ENCODE measurements around the gene MED8. TPM values are rescaled to one million over a fixed set of nuclear protein-coding genes. Genes with fewer than 3 reads are reported as not detected.
"Not testable (repeated sequence)": the region's sequence is repeated elsewhere in the genome, so short reads cannot be mapped to it uniquely, and the experiment has no call there.

Gene MED8
- total RNA-seq, 1 experiment from 2014 or later: 37.6 TPM

GRCh38 chr1:43382027-43382779 is 7.4 kb downstream of the MED8 start:
- H3K27me3 ChIP-seq (ENCODE audit: control insufficient read depth, insufficient read depth, low read length): no peaks in the 10 kb centered on the region
- H3K4me3 ChIP-seq (ENCODE audit: insufficient read depth, low read depth, low read length): no peak overlapping the region
- DNase-seq: no peak
- H3K36me3 ChIP-seq (replicated peaks; ENCODE audit: control insufficient read depth, insufficient read depth, low read length): peaks cover 33% of the 10 kb centered on the region

GRCh38 chr1:43381612-43382011 is 8.0 kb downstream of the MED8 start:
- Histone ChIP-seq H3K4me3 (ENCODE audit: insufficient read depth, low read depth, low read length) (no peak overlapping the region), H3K27me3 (ENCODE audit: control insufficient read depth, insufficient read depth, low read length) (no peaks in the 10 kb centered on the region), H3K36me3 (replicated peaks; ENCODE audit: control insufficient read depth, insufficient read depth, low read length) (peaks cover 29% of the 10 kb centered on the region)
- no peak for DNase-seq

GRCh38 chr1:43379476-43379875 is 10.1 kb downstream of the MED8 start:
- DNase-seq: no peak
- H3K27me3 ChIP-seq (ENCODE audit: control insufficient read depth, insufficient read depth, low read length): no peaks in the 10 kb centered on the region

GRCh38 chr1:43377831-43378230 is 11.8 kb downstream of the MED8 start:
- Histone ChIP-seq H3K27me3 (ENCODE audit: control insufficient read depth, insufficient read depth, low read length) (no peaks in the 10 kb centered on the region), H3K36me3 (replicated peaks; ENCODE audit: control insufficient read depth, insufficient read depth, low read length) (no peaks in the 10 kb centered on the region), H3K4me3 (ENCODE audit: insufficient read depth, low read depth, low read length) (no peak overlapping the region)
- DNase-seq: no peak

More at GRCh38 chr1:43379476-43379875, 10.1 kb downstream of the MED8 start:
- H3K36me3 ChIP-seq (replicated peaks; ENCODE audit: control insufficient read depth, insufficient read depth, low read length): peaks cover 9% of the 10 kb centered on the region
- no peak overlapping the region for H3K4me3 ChIP-seq (ENCODE audit: insufficient read depth, low read depth, low read length)

GRCh38 chr1:43376723-43377235 is 12.8 kb downstream of the MED8 start:
- Histone ChIP-seq H3K4me3 (ENCODE audit: insufficient read depth, low read depth, low read length) (no peak overlapping the region), H3K36me3 (replicated peaks; ENCODE audit: control insufficient read depth, insufficient read depth, low read length) (no peaks in the 10 kb centered on the region), H3K27me3 (ENCODE audit: control insufficient read depth, insufficient read depth, low read length) (no peaks in the 10 kb centered on the region)
- DNase-seq: no peak

- H3K4me3 ChIP-seq (ENCODE audit: insufficient read depth, low read depth, low read length): no peak overlapping the region
- no peaks in the 10 kb centered on the region for H3K36me3 ChIP-seq (replicated peaks; ENCODE audit: control insufficient read depth, insufficient read depth, low read length)
- no peaks in the 10 kb centered on the region for H3K27me3 ChIP-seq (ENCODE audit: control insufficient read depth, insufficient read depth, low read length)
- DNase-seq: no peak
These were observed 16.3 kb downstream of the MED8 start for GRCh38 chr1:43373066-43373940.

GRCh38 chr1:43372172-43372571 is 17.4 kb downstream of the MED8 start:
- no peaks in the 10 kb centered on the region for H3K27me3 ChIP-seq (ENCODE audit: control insufficient read depth, insufficient read depth, low read length)
- no peak for DNase-seq
- H3K36me3 ChIP-seq (replicated peaks; ENCODE audit: control insufficient read depth, insufficient read depth, low read length): no peaks in the 10 kb centered on the region
- H3K4me3 ChIP-seq (ENCODE audit: insufficient read depth, low read depth, low read length): no peak overlapping the region

- Histone ChIP-seq H3K36me3 (replicated peaks; ENCODE audit: control insufficient read depth, insufficient read depth, low read length) (no peaks in the 10 kb centered on the region; the same call in 1 of the 2 replicates), H3K27me3 (ENCODE audit: control insufficient read depth, insufficient read depth, low read length) (no peaks in the 10 kb centered on the region), H3K4me3 (ENCODE audit: insufficient read depth, low read depth, low read length) (no peak overlapping the region)
- DNase-seq: no peak
These were observed 19.0 kb downstream of the MED8 start for GRCh38 chr1:43370564-43370963.

GRCh38 chr1:43369779-43370178 is 19.8 kb downstream of the MED8 start:
- H3K36me3 ChIP-seq (replicated peaks; ENCODE audit: control insufficient read depth, insufficient read depth, low read length); DNase-seq; H3K27me3 ChIP-seq (ENCODE audit: control insufficient read depth, insufficient read depth, low read length); H3K4me3 ChIP-seq (ENCODE audit: insufficient read depth, low read depth, low read length): not testable (repeated sequence)

GRCh38 chr1:43368646-43369020 is 21.0 kb downstream of the MED8 start:
- DNase-seq: no peak
- peaks cover 8% of the 10 kb centered on the region for H3K36me3 ChIP-seq (replicated peaks; ENCODE audit: control insufficient read depth, insufficient read depth, low read length)
- H3K4me3 ChIP-seq (ENCODE audit: insufficient read depth, low read depth, low read length): peak overlapping the region; percentile 72
- H3K27me3 ChIP-seq (ENCODE audit: control insufficient read depth, insufficient read depth, low read length): no peaks in the 10 kb centered on the region; the same call in 1 of the 2 replicates

- Histone ChIP-seq H3K27me3 (ENCODE audit: control insufficient read depth, insufficient read depth, low read length) (no peaks in the 10 kb centered on the region; the same call in 1 of the 2 replicates), H3K4me3 (ENCODE audit: insufficient read depth, low read depth, low read length) (peak within 1 kb of the TSS; percentile 72), H3K36me3 (replicated peaks; ENCODE audit: control insufficient read depth, insufficient read depth, low read length) (peaks cover 12% of the 10 kb centered on the region)
- peak; percentile 99 for DNase-seq
These were observed 21.5 kb downstream of the MED8 start, which contains the start of gene ELOVL1 for GRCh38 chr1:43367904-43368645. TSS of gene ELOVL1 (minus strand) at chr1:43368011. CDS start at chr1:43365609, 2,402 bp downstream.

GRCh38 chr1:43367026-43367903 is 22.3 kb downstream of the MED8 start:
- DNase-seq: peak; percentile 87
- Histone ChIP-seq H3K4me3 (ENCODE audit: insufficient read depth, low read depth, low read length) (peak overlapping the region; percentile 72), H3K36me3 (replicated peaks; ENCODE audit: control insufficient read depth, insufficient read depth, low read length) (peaks cover 15% of the 10 kb centered on the region), H3K27me3 (ENCODE audit: control insufficient read depth, insufficient read depth, low read length) (no peaks in the 10 kb centered on the region; the same call in 1 of the 2 replicates)

- Histone ChIP-seq H3K27me3 (ENCODE audit: control insufficient read depth, insufficient read depth, low read length) (no peaks in the 10 kb centered on the region; the same call in 1 of the 2 replicates), H3K36me3 (replicated peaks; ENCODE audit: control insufficient read depth, insufficient read depth, low read length) (peaks cover 21% of the 10 kb centered on the region), H3K4me3 (ENCODE audit: insufficient read depth, low read depth, low read length) (peak overlapping the region; percentile 72)
- DNase-seq: peak; percentile 80
These were observed 23.0 kb downstream of the MED8 start for GRCh38 chr1:43366601-43367025.

All from H7 (cell line).